LHCN-M2 (cell line): ENCODE data around the gene STX11. TPM values are rescaled to one million over a fixed set of nuclear protein-coding genes. Genes with fewer than 3 reads are reported as not detected.

Experiments
- DNase-seq: peaks from one replicate; pipeline ENCODE4 v3.0.0-alpha.2; 2012; ENCODE audit warnings: low read depth
- total RNA-seq: library from RNA; depleted of rRNA; stranded (reverse); fragments of >200 nt; gene quantifications from 2 replicates; pipeline ENCODE4 v1.2.3, GENCODE V29; 2014

Gene STX11
- total RNA-seq, 1 experiment from 2014 or later, result 7.4 TPM

DNA sequence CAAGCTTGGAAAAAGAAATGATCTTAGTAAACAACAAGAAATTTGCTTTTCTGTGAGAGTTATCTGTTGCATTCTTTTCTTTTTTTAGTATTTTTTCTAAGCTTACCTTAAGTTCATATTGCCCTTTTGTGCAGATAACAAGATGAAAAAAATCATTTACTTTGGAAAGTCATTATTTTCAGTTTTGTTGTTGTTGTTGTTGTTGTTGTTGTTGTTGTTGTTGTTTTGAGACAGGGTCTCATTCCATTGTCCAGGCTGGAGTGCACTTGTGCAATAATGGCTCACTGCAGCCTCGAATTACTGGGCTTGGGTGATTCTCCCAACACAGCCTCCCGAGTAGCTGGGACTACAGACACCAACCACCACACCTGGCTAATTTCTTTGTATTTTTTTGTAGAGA, 8.8 kb upstream of the STX11 start:
- no peak for DNase-seq

DNA sequence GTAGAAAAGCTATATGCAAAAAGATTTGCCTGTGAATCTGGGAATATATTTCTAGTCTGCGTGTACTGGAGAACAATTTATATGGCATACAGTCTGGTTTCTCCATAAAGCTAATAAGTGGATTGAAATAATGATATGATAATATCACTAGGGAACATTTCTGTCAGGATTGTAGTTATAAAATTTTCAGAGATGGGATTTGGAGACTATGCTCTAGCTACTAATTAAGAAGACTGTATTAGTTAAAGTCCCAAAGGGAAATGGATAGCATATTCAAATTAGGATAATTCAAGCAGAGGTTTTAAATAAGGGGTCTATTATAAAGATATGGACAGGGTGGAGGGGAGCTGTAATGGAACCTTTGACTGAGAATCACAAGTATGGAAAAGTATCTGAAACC, 7.2 kb upstream of the STX11 start:
- no peak for DNase-seq

DNA sequence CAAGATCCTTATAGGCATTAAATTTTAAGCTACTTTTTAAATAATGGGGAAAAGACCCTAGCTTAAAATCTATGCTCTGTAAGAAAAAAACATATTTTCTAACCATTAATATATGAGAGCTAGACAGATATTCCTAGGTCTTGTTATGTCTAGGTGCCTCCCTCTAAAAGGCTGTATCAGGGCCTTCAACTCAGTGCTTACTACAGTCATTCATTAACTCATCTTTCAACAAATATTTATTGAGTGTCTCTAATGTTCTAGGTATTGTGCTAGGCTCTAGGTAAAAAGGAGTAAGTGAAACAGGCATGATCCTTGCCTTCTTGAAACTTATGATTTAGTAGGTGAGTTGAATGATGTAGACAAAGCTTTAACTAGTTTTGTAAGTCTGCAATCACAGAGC, 6.4 kb upstream of the STX11 start:
- no peak for DNase-seq

DNA sequence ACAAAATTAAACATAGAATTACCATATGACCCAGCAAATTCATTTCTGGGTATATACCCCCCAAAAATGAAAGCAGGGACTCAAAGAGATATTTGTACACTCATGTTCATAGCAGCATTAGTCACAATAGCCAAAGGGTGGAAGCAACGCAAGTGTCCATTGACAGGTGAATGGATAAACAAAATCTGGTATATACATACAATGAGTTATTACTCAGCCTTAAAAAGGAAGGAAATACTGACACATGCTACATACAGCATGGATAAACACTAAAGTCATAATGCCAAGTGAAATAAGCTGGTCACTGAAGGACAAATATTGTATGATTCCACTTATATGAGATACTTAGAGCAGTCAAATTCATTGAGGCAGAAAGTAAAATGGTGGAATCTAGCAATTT, 5.3 kb upstream of the STX11 start:
- DNase-seq, result no peak

DNA sequence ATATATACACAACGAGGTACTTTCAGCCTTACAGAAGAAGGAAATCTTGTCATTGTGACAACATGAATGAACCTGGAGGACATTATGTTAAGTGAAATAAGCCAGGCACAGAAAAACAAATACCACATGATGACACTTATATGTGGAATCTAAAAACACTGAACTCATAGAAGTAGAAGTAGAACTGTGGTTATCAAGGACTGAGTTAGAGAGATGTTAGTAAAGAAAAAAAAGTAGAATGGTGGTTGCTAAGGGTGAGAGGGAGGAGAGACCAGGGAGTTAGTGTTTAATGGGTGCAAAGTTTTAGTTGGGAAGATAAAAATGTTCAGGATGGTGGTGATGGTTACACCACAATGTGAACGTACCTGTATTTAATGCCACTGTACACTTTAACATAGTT, 4.8 kb upstream of the STX11 start:
- DNase-seq, result peak; percentile 37

DNA sequence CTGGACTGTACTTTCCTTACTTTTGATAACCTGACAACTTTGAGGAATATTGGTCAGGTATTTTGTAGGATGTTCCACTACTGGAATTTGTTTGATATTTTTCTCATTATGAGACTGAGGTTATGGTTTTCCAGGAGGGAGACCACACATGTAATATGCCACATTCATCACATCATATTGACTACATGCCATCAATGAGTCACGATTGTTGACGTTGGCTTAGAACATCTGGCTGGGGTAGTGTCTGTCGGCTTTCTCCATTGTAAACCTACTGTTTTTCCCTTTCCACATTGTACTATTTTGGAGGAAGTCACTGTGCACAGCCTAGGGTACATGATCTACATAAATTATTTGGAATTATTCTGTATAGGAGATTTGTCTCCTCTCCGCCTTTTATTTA, 1.4 kb upstream of the STX11 start:
- peak; percentile 16 for DNase-seq

DNA sequence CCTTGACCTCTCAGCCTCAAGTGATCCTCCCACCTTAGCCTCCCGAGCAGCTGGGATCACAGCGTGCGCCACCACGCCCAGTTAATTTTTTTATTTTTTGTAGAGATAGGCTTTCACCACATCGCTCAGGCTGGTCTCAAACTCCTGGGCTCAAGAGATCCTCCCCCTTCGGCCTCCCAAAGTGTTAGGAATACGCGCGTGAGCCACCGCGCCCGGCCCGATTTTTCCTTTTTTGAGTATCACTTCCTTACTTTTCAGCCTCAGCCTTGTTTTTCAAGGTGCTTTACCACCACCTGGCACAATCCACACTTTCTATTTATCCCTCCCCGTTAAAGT, 791 bp upstream of the STX11 start:
- DNase-seq, result no peak

DNA sequence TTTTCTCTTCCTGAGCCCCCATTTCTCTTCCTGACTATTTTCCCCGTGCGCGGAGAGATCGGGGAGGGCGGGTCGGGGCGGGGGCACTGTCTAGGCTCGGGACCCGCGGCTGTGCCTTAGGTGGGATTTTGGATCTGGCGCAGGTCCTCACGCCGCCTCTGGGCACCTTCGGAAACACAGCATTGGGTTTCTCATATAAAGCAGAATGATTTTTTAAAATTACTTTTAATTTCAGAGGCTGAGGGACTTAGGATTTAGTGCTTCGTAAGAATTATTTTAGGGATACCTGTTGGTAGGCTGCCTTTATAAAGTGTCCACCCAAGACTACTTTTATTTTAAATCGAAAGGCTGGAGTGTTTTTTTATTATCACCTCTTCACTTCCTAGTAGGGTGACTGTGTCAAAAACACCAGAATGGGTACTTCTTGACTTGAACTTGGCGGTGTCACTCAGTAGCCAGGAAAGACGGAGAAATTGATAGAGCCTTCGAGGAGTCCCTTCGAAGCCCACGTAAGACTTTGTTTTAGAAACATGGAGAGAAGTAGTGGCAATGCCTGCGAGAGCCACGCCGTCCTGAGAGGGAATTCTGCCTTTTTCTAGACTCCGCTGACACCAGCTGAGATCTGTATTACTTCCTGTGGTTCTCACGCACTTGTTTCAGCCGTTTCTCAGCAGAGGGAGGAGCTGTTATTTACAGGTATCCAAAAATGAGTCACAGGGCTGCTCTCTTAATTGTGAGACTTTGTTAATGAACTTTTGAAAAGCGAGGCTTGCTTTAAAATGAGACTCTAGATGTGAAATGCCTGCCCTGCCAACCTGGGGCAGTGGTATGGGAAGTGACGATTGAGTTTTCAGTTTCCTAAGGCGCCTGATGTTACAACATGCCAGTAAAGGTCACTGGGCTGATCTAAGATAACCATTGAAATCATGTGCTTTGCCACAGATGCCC, 667 bp downstream of the STX11 start:
- peak; percentile 31 for DNase-seq

DNA sequence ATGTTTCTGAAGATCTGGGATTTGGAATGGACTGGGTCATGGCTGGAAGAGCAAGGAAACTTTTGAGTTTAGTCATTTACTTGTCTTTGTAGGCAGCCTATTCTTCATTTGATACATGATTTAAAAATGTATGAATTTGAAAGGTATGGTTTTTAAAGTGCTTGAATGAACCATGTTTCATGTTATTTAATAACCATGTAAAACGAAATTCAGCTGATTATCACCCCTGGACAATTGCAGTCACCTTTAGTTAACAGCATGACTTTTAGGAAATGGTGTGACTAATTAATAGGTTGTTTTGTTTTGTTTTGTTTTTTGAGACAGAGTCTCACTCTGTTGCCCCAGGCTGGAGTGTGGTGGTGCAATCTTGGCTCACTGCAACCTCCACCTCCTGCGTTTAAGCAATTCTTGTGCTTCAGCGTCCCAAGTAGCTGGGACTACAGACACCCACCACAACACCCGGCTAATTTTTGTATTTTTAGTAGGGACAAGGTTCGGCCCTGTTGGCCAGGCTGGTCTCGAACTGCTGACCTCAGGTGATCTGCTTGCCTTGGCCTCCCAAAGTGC, 2.1 kb downstream of the STX11 start:
- DNase-seq, result no peak

DNA sequence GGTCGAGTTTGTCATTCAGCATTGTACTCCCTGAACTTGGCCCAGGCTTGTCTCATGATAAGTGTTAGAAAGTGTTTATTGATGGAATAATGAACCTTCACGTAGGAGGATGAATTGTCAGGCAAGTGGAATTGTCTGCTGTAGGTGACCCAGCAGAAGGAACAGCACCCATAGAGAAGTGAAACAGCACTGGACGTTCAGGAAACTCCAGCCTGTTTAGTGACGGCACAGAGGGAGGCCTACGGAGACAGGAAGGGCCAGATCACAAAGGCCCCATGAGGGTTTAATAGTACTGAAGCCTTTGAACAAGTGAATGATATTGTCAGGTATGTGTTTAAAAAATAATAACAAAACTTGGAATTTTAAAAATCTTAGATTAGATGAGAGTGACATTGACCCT, 2.9 kb downstream of the STX11 start:
- DNase-seq, result no peak

DNA sequence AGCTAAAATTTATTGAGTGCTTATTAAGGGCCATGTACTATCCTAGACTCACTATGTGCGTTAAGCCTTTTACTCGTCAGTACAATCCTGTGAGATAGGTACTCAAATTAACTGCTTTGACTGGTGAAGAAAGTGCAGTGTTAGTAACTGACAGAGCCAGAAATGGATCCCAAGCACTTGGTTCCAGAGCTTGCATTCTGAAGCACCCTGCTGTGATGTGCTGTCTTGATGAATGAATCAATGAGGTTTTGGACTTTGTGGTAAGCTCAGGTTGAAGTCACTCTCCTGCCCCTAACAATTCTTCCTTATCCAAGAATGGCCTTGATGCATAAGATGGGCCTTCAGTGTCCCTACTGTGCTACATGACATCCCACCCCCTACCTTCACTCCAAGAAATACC, 3.7 kb downstream of the STX11 start:
- no peak for DNase-seq

DNA sequence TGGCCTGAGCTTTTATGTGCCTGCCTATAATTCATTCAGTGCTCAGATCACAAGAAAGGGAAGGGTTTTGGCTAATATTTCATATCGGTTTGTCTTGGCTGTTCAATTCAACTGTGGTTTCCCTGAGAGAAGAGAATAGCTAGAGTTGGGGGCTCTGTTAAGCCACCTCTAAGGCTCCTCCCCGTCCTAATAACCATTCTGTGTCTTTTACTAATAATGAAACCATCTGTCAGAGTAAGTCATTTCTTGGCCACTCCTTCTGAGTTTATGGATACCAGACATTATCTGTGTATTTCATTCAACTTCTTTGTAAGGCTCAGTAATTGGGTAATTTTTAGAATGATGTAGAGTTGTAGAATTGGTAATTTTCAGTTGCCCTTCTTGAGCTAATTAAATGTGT, 5.2 kb downstream of the STX11 start:
- DNase-seq, result no peak

DNA sequence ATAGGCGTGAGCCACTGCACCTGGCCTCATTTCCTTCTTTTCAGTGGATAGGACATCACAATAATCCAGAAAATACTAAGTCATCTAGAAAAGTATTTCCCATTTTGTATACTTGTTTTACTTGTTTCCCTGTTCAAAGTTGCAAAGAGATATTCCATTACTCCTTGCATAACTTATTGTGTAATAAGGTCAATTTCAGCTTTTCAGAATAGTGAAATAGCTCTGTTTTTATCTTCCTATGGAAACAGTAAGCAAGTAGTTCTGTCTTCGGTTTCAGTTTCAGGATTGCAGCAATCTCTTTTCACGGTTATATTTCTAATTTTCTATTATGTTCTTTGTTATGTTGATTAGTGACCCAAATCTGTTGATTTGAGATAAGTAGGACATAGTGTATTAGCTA, 6.0 kb downstream of the STX11 start:
- peak; percentile 15 for DNase-seq

DNA sequence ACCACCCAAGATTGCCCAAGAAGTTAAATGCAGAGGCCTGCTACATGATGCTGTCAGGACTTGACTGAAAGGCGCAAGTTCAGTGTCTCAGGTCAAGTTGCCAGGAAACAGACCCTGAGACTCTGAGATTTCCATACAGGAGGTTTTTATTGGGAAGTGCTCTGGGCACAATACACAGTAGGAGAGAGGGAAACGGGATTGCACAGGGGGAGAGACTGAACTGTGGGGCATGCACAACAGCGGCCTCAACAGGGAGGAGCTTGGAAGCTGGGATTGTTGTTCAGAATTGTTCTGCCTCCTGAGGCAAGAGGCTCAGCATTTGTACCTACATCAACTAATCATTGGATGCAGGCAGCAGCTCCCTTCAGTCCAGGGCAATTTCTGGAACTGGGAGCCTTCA, 6.7 kb downstream of the STX11 start:
- DNase-seq, result no peak

DNA sequence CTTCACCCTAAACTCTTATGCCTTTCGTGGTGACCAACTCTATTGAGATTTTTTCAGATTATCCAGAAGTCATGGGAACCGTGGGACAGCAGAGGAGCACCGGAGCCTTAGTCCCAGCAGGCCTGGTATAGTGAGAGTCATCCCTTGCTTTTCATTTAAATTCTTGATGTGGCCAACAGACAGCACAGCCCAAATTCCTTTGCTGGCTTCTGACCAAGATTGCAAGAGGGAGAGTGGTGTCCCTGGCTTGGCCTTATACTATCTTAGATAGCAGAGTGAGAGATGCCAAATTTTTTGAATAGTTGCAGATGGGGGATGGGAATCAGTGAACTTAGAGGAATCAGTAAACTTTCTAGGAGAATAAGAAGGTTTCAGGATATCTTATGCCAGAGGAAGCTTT, 7.8 kb downstream of the STX11 start:
- DNase-seq, result peak; percentile 90

DNA sequence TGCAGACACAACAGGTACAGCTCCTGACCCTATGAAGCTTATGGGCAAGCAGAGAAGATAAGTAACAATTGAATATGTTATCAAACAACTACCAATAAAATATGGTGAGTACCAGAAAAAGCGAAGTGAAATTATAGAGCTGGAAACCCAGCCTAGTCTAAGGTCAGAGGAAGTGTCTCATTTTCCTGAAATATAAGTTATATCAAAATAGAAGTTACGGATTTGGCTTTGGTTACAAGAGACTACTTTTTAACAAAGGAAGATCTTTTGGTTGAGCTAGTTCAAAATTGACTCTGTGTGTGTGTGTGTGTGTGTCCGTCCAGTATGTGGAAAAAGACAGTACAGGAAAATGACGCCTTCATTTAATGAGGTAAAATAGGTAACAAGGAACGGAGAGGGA, 8.9 kb downstream of the STX11 start:
- no peak for DNase-seq

DNA sequence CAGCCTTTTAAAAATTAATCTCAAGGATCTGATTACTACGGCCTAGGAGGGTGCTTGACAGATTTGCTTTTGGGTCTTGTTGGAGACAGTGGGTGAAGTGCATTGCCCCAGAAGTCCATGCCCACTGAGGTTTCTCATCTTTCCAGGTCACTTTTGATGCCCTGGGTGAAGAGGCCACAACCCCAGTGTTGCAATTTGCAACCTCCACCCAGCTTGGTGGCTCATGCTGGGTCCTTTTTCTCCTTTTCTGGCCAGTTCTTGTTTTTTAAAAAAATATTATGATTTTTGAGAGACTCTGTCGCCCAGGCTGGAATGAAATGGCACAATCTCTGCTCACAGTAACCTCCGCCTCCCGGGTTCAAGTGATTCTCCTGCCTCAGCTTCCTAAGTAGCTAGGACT, 9.4 kb downstream of the STX11 start:
- DNase-seq, result no peak

DNA sequence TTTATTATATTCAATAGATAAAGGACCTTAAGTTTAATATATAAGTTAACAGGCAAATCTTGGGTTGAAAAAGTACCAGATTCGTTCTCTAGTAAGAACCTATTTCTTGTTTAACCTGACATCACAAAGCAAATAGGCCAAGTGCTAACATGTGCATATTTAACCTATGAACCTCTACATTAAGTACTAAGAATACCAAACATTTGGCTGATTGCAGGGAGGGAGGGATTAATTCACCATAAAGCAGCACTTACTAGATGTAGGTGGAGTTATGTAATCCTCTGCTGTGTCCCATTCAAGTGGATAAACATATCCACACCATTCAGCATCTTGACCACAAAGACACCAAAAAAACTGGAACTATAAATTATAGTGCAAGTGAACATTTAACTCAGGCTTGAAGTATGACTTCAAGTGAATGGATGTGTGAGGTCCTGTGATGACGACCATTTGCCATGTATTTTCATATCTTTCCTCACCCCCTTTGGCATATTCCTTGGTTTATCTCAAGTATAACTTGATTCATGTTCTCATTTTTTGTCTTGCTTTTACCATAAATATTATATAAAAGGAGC, 10.2 kb downstream of the STX11 start:
- DNase-seq, result no peak

DNA sequence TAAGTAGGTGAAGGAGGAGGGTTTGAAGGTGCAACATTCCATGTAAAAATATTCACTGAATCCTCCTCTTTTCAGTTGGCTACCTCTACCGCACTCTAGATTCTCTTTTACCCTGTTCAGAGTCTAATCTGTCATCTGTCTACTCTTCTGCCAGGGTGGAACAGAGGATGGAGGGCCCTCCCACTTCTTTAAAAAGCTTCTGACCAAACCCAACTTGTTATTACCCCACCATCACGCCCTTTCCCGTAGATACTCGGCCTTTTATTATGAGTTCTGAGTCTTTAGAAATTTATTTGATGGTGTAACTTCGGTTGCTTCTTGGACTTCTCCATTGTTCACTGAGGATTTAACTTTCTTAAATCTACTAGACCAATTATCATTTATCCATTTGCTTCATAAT, 11.7 kb downstream of the STX11 start:
- DNase-seq, result no peak

DNA sequence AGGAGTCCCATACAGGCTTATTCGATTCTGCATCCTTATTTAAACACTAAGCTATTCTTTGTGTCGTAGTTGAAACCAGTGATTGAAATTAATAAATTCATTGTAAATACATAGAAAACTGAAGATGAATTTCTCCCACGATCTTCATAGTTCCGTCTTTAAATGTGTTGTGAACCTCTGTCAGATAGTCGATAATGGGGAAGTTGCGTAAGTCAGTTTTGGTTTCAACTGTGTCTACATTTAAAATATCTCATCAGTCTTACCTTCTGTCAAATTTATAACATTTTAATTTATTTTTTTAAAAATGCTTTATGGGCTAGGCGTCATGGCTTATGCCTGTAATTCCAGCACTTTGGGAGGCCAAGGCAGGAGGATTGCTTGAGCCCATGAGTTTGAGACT, 12.7 kb downstream of the STX11 start:
- no peak for DNase-seq

DNA sequence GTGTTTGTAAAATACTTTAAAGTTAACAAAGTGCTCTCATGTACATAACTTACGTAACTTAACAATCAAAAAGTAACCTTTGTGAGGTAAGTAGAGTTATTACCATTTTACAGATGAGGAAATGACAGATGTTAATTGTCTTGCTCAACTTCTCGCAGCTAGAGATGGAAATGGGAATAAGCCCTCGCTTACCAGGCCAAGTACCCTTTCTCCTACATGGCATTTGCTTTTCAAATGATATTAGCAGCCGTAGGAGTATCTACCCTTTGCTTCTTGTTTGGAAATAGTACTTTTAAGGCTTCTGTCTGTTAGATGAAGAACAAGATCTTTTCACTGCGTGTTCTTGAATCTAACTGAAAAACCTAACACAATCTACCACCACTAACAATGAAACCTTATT, 15.5 kb downstream of the STX11 start:
- DNase-seq, result no peak

DNA sequence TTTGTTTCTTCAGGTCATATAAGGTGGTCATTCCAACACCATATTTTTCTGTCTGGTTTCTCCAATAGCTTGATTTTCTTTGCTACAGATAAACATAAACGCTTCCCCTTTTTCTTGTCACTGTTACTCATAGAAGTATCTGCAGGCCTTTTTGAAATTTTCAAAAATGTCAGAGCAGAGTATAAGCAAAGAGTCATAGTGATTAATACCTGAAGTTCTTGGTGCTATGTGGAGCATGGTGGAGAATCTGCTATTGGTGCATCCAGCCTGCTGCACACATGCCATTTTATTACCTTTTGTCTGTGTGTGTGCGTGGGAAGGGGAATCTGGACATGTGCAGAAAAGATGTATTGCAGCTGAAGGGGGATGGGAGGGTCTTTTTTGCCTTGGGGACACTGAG, 19.7 kb downstream of the STX11 start:
- DNase-seq, result no peak

DNA sequence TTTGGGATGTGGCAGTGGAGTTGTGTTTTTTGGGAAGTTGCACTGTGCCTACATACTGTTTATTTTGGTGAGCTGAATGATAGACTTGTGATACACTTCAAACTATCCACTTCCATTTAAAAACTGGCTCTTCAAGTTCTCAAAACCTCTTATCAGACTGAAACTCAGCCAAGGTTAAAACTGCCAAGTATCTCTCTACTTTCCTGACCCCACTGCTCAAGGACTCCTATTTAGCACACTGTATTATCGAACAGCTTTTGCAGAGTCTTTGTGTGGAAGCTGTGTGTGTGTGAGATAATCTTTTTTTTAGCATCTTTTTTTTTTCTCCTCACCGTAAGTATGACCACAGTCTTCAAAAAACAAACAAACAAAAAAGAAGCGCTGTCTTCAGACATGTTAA, 21.1 kb downstream of the STX11 start:
- no peak for DNase-seq
